ENCODE measurements around the gene NIP7.
"Not testable (repeated sequence)": the region's sequence is repeated elsewhere in the genome, so short reads cannot be mapped to it uniquely, and the experiment has no call there.

NIP7 gene

DNA sequence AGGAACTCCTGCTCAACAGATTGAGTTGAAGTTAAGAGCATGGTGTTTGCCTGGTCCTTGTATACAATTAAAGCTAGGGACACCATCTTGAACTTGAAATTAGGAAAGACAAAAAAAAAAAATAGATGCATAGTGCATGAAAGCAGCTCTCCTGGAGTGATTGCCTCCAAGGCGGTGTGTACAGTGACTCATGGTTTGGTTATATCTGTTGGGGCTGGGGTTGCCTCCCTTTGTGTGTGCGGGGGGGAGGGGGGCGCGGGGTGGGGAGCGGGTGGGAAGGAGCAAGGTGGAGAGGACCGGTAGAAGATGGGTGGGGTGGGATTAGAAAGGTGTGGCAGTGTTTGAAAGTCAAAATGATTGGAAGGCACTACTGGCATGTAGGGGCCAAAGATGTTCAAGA, 8.7 kb downstream of the NIP7 start:
- DNase-seq = no peak

DNA sequence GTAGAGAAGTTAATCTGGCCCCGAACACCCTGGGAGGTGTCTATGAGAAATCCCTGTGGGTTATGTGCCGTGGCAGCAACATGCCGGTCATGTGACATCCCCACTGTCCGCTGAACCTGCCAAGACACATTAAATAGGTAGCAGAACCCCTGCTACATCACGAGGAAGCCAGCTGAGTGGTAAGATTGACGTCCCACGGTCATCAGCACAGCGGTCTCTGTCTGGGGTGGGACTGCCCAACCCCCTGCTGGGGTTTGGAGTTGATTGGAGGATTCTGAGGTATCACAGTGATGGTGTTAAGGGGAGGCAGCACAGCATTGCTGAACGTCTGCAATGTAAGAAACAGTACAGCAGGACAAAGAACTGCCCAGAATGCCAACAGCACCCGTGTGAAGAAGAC, 10.0 kb downstream of the NIP7 start:
- no peak for DNase-seq

GRCh38 chr16:69350536-69351133, 11.1 kb downstream of the NIP7 start:
- DNase-seq = no peak

GRCh38 chr16:69351309-69352027, 11.9 kb downstream of the NIP7 start, which contains the start of gene TMED6:
Gene TMED6, minus strand, starts transcription at chr16:69351786. Its CDS starts 33 bp downstream, at chr16:69351753.
- DNase-seq = no peak

DNA sequence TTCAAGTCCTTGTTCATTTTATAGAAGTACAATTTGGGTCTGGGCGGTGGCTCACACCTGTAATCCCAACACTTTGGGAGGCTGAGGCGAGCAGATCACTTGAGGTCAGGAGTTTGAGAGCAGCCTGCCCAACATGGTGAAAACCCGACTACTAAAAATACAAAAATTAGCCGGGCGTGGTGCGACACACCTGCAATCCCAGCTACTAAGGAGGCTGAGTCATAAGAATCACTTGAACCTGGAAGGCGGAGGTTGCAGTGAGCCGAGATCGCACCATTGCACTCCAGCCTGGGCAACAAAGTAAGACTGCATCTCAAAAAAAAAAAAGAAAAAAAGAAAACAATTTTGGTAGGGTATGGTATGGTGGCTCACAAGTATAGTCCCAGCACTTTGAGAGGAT, 20.5 kb downstream of the NIP7 start:
- not testable (repeated sequence) for DNase-seq

DNA sequence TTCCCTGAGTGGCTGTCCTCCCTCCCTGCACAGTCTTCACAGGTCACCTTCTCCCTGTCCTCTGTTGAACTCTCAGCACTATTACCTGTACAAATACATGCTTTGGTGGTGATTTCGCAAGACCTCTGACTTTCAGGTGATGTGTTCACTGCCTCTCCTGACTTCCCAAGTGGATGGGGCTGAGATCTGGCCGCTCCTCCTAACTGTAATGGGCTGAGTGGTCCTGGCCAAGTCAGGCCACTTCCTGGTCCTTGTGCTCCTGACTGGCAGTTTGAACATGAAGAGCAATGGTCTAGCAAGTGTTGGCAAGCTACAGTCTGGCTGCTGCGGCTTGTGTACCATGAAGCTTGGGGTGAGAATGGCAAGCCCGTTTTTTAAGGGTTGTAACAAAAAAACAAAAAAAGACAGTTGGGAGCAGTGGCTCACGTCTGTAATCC, 23.7 kb downstream of the NIP7 start:
- no peak for DNase-seq

- DNase-seq = no peak
Observed at GRCh38 chr16:69364088-69364487, 24.5 kb downstream of the NIP7 start.

GRCh38 chr16:69365901-69366300, 26.3 kb downstream of the NIP7 start:
- DNase-seq = no peak

DNA sequence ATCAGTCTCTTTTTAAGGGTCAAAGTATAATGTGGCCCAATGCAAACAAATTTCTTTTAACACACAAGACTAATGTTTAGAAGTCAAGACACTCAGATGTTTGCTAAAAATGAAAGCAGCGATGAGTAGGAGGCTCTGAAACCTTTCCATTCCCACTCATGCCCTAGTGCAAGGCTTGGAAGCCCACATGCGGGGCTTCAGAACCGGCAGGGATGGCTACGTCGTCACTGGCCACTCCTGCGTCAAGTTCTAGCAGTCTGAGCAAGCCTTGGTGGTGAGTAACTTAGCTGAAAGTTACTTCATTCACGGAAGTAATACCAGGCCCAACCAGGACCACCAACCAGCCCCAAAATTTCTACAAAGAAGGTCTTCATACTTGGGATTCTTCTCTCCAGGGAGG, 26.9 kb downstream of the NIP7 start:
- DNase-seq = no peak

DNA sequence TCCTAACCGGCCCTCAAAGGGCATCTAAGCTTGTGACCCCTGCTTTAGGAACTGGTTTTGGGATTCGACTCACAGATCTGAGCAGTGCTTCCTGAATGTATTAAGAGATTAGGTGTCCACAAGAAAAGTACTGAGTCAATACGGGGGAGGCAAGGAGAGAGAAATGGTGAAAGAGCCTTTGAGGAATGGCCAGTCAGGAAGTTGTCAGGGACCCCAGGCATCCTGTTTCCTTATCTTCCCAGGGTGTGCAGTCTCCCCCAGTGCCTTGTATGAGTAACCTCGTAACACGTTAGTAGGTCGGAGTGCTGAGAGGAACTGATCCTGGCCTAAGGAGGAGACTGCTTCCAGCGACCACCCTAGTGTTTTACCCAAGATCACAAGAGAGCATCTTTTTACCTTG, 28.4 kb downstream of the NIP7 start:
- no peak for DNase-seq

GRCh38 chr16:69368866-69369265, 29.3 kb downstream of the NIP7 start:
- no peak for DNase-seq

DNA sequence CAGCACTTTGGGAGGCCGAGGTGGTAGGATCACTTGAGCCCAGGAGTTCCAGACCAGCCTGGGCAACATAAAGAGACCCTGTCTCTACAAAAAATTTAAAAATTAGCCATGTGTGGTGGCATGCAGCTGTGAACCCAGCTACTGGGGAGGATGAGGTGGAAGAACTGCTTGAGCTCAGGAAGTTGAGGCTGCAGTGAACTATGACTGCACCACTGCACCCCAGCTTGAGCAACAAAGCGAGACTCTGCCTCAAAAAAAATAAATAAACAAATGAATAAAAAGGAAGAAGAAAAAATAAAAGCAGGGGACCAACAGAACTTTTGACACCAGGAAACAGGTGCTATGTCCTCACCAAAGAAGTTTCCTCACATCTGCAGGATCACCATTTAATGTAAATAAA, 32.0 kb downstream of the NIP7 start:
- no peak for DNase-seq

DNA sequence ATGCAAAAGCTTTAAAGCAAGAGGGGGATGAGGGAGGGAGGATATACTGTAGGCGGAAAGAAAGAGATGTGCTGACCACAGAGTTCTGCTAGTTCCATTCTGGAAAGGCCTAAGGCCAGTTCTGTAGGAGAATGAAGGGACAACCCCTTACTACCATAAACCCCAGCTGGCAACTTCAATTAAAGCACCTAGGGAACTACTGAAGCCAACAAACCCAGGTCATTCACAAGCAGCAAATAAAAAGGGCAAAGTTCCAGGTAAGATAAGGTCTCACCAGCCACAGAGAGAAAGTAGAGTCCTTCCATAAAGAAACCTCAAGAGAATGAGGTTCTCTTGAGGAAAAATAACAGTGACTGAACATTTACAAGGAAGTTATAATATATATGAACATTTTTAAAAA, 33.4 kb downstream of the NIP7 start:
- no peak for DNase-seq

- no peak for DNase-seq
Observed at GRCh38 chr16:69376393-69377059, 37.0 kb downstream of the NIP7 start.

- DNase-seq = no peak
Observed at GRCh38 chr16:69378036-69378435, 38.5 kb downstream of the NIP7 start.

DNA sequence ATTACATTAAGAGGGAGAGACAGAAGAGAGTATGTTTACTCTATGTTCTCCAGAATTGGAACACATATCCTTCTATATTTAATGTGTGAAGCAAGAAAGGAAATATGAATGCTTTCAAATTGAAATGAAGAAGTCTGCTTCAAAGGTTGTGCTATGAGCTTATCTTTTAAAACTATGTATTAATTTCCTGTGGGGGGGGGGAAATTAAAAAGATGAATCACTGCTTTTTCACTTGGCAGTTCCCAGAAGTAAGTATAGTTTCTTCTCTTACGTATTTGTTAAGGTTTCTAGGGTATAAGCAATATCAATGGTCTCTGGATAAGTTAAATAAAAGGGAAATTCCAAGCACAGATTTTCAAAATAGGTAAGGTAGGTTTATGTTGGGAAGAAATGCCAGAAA, 39.2 kb downstream of the NIP7 start:
- DNase-seq = no peak

DNA sequence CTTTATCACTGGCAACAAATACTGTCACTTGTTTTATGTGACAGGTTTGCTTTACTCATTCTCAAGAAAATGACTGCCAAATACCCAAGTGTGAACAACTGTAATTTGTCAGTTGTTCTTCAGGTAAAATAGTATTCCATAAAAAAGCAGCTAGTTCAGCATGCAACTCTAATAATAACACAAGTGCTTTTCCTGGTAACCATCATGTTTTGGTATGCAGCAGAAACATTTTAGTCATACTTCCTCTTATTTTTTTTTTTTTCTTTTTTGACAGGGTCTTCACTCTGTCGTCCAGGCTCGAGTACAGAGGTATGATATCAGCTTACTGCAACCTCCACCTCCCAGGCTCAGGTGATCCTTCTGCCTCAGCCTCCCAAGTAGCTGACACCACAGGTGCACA, 41.7 kb downstream of the NIP7 start:
- no peak for DNase-seq

- no peak for DNase-seq
Observed at GRCh38 chr16:69382421-69382820, 42.8 kb downstream of the NIP7 start.

DNA sequence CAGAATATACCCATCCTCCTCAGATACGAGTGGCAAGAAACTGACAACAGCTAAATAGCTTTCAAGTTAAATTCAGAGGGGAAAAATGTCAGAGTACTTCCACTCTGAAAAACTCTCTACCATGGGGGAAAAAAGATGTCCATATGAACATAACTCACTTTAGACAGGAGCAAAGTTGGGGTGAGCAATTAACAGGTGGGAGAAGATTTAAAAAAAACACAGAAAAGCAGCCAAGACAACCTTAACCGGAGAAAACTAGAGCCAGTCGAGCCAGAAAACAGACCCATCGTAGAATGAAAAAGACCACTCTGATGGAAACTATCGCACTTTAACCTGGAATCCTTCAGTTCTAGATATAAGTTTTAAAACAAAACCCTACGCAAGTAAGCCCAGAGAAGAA, 45.4 kb downstream of the NIP7 start:
- no peak for DNase-seq

- no peak for DNase-seq
Observed at GRCh38 chr16:69386596-69386995, 47.0 kb downstream of the NIP7 start.

Measured in femur (tissue), 1 donor.